HTR-8/SVneo (cell line): ENCODE data around the gene RAPGEF4.
A peak's percentile ranks its signal among the peaks of the same experiment; 100 is the strongest.

Source experiments
- DNase-seq: peaks from one replicate; pipeline ENCODE4 v3.0.0; 2011; ENCODE audit warnings: low spot score, mixed read lengths; ENCODE audit not compliant: insufficient read length
- FAIRE-seq: peaks from 2 replicates; lab custom pipeline; 2011; peaks lifted over from hg19 to GRCh38; lab: Jason Lieb, UNC

Gene RAPGEF4

GRCh38 chr2:172926785-172927640 is 191.4 kb downstream of the RAPGEF4 start:
- DNase-seq (no peak), FAIRE-seq (no peak)

- FAIRE-seq = no peak
- DNase-seq = no peak
Measured at GRCh38 chr2:172927641-172928357, 192.2 kb downstream of the RAPGEF4 start.

- FAIRE-seq = no peak
- no peak for DNase-seq
Measured at GRCh38 chr2:172928756-172929155, 193.1 kb downstream of the RAPGEF4 start.

GRCh38 chr2:172929644-172930043 is 194.0 kb downstream of the RAPGEF4 start:
- DNase-seq = no peak
- FAIRE-seq = no peak

GRCh38 chr2:172930871-172931255 is 195.2 kb downstream of the RAPGEF4 start:
- DNase-seq = no peak
- FAIRE-seq = no peak

GRCh38 chr2:172931256-172931894 is 195.7 kb downstream of the RAPGEF4 start:
- DNase-seq = peak; percentile 29
- no peak for FAIRE-seq

GRCh38 chr2:172931918-172932520 is 196.4 kb downstream of the RAPGEF4 start:
- DNase-seq (peak; percentile 49), FAIRE-seq (no peak)

GRCh38 chr2:172937884-172938712 is 202.5 kb downstream of the RAPGEF4 start:
- DNase-seq (no peak), FAIRE-seq (no peak)

- FAIRE-seq = no peak
- DNase-seq = no peak
Measured at GRCh38 chr2:172938713-172939375, 203.2 kb downstream of the RAPGEF4 start.

- FAIRE-seq (no peak), DNase-seq (no peak)
Measured at GRCh38 chr2:172943539-172943938, 207.9 kb downstream of the RAPGEF4 start.

GRCh38 chr2:172944022-172944793 is 208.6 kb downstream of the RAPGEF4 start:
- FAIRE-seq = no peak
- DNase-seq = no peak

GRCh38 chr2:172944794-172945509 is 209.3 kb downstream of the RAPGEF4 start:
- DNase-seq (no peak), FAIRE-seq (no peak)

- no peak for DNase-seq
- no peak for FAIRE-seq
Measured at GRCh38 chr2:172945510-172945850, 209.8 kb downstream of the RAPGEF4 start.

- FAIRE-seq (no peak), DNase-seq (no peak)
Measured at GRCh38 chr2:172947461-172948153, 212.0 kb downstream of the RAPGEF4 start.

- no peak for FAIRE-seq
Measured at GRCh38 chr2:172949522-172949921, 213.9 kb downstream of the RAPGEF4 start.

GRCh38 chr2:172950565-172950964 is 214.9 kb downstream of the RAPGEF4 start:
- FAIRE-seq (no peak), DNase-seq (no peak)

More at GRCh38 chr2:172949522-172949921, 213.9 kb downstream of the RAPGEF4 start:
- DNase-seq = no peak

- FAIRE-seq = no peak
- no peak for DNase-seq
Measured at GRCh38 chr2:172951554-172951953, 215.9 kb downstream of the RAPGEF4 start.
